OCI-LY3 (cell line): ENCODE data around the gene WDR27.

ENCODE experiments used
- CTCF ChIP-seq: fragments of 200-600, 300-600 bp; sonication (generic); IDR thresholded peaks from 2 replicates; pipeline ENCODE4 v1.5.1; 2014; ENCODE audit warnings: antibody characterized with exemption, low read length, low read depth
- EZH2phosphoT487 ChIP-seq: fragments of 200-600 bp; shearing (Covaris generic); IDR thresholded peaks from 2 replicates; pipeline ENCODE4 v1.6.1; 2018; ENCODE audit warnings: antibody characterized with exemption, mixed run types, low read depth

DNA sequence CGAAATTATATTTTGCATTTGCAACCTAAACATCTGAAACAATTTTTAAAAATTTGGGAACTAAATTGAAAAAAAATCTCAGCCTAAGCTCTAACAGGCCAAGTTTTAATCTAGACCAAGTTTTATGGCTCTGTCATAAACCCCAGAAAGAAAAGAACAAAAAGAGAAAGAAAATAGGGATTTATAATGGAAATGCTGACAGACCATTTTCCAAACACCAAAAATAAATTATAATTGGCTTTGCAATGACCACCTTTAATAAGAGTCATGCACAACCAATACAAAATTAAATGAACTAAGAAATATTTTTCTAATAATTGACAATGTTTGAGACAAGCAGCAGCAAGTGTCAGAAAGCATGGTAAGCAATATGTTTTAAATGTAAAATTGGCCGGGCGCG is 72.6 kb downstream of the WDR27 start:
- TF ChIP-seq CTCF (no peak), EZH2phosphoT487 (no peak)
